Parathyroid adenoma (tissue), 2 donors: ENCODE results near the gene RRP8.
A peak's percentile ranks its signal among the peaks of the same experiment; 100 is the strongest.

Source experiments
- H2AFZ ChIP-seq: fragments of 300-600 bp; sonication (generic); one replicate; pipeline ENCODE4 v1.7.0; 2017; ENCODE audit warnings: antibody characterized with exemption, mild to moderate bottlenecking
- H3K27ac ChIP-seq: fragments of 300-600 bp; sonication (generic); one replicate; pipeline ENCODE4 v1.7.0; 2017
- H3K27me3 ChIP-seq: fragments of 300-600 bp; sonication (generic); one replicate; pipeline ENCODE4 v1.7.0; 2017; ENCODE audit warnings: low read length; ENCODE audit not compliant: control insufficient read depth, insufficient read depth
- H3K36me3 ChIP-seq: fragments of 300-600 bp; sonication (generic); one replicate; pipeline ENCODE4 v1.7.0; 2017; ENCODE audit warnings: low read length; ENCODE audit not compliant: control insufficient read depth, insufficient read depth
- H3K4me1 ChIP-seq: fragments of 300-600 bp; sonication (generic); one replicate; pipeline ENCODE4 v1.7.0; 2017; ENCODE audit warnings: control low read depth
- H3K4me2 ChIP-seq: fragments of 300-600 bp; sonication (generic); one replicate; pipeline ENCODE4 v1.7.0; 2017; ENCODE audit warnings: low read length
- H3K4me3 ChIP-seq: fragments of 300-600 bp; sonication (generic); one replicate; pipeline ENCODE4 v1.7.0; 2017; ENCODE audit warnings: low read depth, low read length
- H3K79me2 ChIP-seq: fragments of 300-600 bp; sonication (generic); one replicate; pipeline ENCODE4 v1.7.0; 2017; ENCODE audit warnings: control low read depth
- H3K9ac ChIP-seq: fragments of 300-600 bp; sonication (generic); one replicate; pipeline ENCODE4 v1.7.0; 2017; ENCODE audit warnings: mild to moderate bottlenecking
- H3K9me3 ChIP-seq: fragments of 300-600 bp; sonication (generic); one replicate; pipeline ENCODE4 v1.7.0; 2017; ENCODE audit warnings: low read length; ENCODE audit not compliant: control insufficient read depth
- CTCF ChIP-seq: fragments of 300-600 bp; sonication (generic); IDR thresholded peaks from one replicate; pipeline ENCODE4 v1.7.0; 2017; ENCODE audit warnings: antibody characterized with exemption, mild to moderate bottlenecking
- donor health status: primary hyperparathyroidism.

RRP8 gene

DNA sequence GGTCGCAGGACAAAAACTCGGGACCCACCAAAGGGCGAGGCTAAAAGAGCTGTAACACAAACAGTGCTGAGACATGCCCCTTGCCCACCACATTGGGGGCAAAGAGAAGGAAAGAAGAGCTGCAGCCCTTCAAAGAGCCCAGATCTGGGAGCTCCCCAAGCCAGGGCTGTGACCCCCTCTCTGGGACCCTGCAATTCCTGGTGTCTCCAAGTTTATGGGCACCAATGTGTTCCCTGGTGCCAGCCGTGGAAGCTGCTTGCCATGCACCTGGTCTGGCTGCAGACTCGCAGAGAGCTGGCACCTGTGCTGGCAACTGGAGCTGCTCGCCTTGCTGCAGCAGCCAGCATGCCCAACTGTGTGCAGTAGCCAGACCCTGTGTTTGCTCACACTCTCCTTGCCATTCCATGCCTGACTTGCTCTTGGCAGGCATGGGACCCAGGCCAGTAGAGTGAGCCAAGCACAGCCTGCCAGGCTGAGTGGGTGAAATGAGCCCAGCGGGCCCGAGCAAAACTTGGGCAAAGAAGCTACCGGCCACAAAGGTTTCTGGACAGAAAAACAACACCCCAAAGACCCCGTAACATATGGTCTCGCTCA is 16.0 kb downstream of the RRP8 start:
- TF ChIP-seq CTCF: no peak
- no peaks in the 10 kb centered on the region for H3K79me2 ChIP-seq
- H3K27me3 ChIP-seq: no peaks in the 10 kb centered on the region
- H2AFZ ChIP-seq: no peak overlapping the region
- no peaks in the 10 kb centered on the region for H3K36me3 ChIP-seq
- no peaks in the 10 kb centered on the region for H3K9me3 ChIP-seq
- H3K4me2 ChIP-seq: no peak overlapping the region
- H3K4me1 ChIP-seq: peaks cover 18% of the 10 kb centered on the region
- H3K9ac ChIP-seq: no peak overlapping the region
- H3K4me3 ChIP-seq: no peak overlapping the region
- peak overlapping the region; percentile 19 for H3K27ac ChIP-seq

- Histone ChIP-seq H3K4me3 (no peak overlapping the region), H3K9ac (no peak overlapping the region), H3K79me2 (no peaks in the 10 kb centered on the region), H2AFZ (peak overlapping the region; percentile 62), H3K4me2 (no peak overlapping the region), H3K27me3 (no peaks in the 10 kb centered on the region), H3K36me3 (no peaks in the 10 kb centered on the region), H3K4me1 (peaks cover 18% of the 10 kb centered on the region), H3K9me3 (no peaks in the 10 kb centered on the region), H3K27ac (peak overlapping the region; percentile 32)
- no peak for TF ChIP-seq CTCF
Measured at GRCh38 chr11:6586434-6587359, 16.7 kb downstream of the RRP8 start.

GRCh38 chr11:6584528-6584927 is 18.9 kb downstream of the RRP8 start:
- no peak overlapping the region for H3K9ac ChIP-seq
- no peak for TF ChIP-seq CTCF
- no peak overlapping the region for H3K4me3 ChIP-seq
- no peak overlapping the region for H2AFZ ChIP-seq
- H3K36me3 ChIP-seq: no peaks in the 10 kb centered on the region
- no peak overlapping the region for H3K27ac ChIP-seq
- H3K79me2 ChIP-seq: no peaks in the 10 kb centered on the region
- peaks cover 18% of the 10 kb centered on the region for H3K4me1 ChIP-seq
- H3K27me3 ChIP-seq: no peaks in the 10 kb centered on the region
- no peak overlapping the region for H3K4me2 ChIP-seq
- no peaks in the 10 kb centered on the region for H3K9me3 ChIP-seq

DNA sequence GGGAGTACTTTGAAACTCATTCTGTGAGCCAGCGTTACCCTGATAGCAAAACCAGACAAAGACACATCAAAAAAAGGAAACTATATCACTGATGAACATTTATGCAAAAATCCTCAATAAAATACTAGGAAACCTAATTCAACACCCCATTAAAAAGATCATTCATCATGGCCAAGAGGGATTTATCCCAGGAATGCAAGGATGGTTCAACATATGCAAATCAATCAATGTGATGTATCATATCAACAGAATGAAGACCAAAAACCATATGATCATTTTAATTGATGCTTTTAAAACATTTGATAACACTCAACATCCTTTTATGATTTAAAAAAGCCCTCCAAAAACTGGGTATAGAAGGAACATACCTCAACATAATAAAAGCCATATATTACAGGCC is 19.8 kb downstream of the RRP8 start:
- Histone ChIP-seq H3K79me2 (no peaks in the 10 kb centered on the region), H3K27me3 (no peaks in the 10 kb centered on the region), H3K4me1 (peaks cover 18% of the 10 kb centered on the region), H3K9me3 (no peaks in the 10 kb centered on the region), H3K4me3 (no peak overlapping the region), H3K4me2 (no peak overlapping the region), H3K9ac (no peak overlapping the region), H2AFZ (no peak overlapping the region), H3K27ac (no peak overlapping the region), H3K36me3 (no peaks in the 10 kb centered on the region)
- no peak for TF ChIP-seq CTCF
